GM18861 (cell line): Measurements from ENCODE around the gene TRNT1.

Experiments
- ATAC-seq: cut with Tn5 transposase; IDR thresholded peaks from one replicate; pipeline ENCODE4 v1.9.1; 2021; ENCODE audit not compliant: unreplicated experiment

The TRNT1 gene

DNA sequence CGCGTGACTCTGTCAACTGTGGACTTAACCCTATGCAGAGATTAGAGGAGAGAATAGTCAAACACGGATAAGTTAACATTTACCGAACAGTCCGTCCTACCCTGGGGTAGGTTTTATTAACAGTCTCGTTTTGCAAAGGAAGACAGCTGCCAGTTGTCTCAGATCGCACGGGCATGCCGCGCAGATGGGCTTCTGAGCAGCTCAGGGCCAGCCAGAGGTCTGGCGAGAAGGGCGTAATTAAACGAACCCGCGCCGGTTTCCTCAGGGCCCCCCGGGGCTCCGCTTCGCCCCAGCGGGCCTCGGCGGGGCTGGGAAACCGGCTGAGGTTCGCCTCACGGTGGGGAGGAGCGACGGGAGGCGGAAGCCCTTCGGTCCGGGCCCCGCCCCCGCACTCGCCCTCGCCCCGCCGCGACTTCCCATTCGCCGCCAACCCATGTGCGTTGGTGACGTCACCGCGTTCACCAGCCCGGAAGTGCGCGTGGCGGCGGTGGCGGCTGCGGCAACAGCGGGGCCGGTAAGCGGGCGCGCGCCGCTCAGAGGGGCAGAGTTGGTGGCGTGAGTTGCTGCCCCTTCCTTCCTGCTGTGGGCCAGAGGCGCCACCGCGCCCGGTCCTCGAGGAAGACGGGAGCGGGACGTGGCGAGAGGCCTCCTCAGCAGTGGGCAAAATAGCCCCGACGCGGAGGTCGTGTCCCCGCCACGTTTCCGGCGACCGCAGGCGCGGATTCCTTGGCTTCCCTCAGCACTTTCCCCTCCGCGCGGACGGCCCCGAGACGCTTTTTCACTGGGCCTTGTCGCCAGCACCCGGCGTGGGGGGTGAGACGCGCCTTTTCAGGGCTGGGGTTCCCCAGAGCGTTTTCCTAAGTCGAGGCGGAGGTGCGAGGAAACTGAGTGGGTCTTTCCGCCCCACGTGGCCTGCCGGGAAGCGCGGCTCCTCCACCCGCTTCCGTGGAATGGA, at the start of gene TRNT1:
TSS of gene TRNT1 (plus strand) at position 464 of the 955 bp plus-strand sequence. CDS start 2,101 bp downstream, outside the sequence.
- peak; percentile 89 for ATAC-seq

DNA sequence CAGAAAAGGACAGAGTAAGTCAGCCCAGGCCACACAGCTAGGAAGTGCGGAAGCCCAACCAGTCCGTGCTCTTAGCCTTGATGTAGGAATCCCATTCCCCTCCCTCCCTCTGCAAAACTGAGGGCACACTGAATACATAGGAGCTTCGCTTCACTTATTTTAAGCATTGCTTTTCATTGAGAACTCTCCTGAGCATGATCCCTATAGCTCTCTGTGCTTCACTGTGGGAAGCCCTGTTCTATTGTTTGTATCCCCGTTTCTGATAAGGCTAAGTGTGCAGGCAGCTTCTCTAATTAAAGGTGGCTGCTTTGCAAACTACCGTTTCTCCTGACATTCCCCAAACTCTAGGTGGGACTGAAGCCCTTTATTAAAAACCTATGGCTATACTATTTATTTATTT, 46.4 kb upstream of the TRNT1 start:
- no peak for ATAC-seq

GRCh38 chr3:3081381-3082233, 45.1 kb upstream of the TRNT1 start:
- ATAC-seq: peak; percentile 53

DNA sequence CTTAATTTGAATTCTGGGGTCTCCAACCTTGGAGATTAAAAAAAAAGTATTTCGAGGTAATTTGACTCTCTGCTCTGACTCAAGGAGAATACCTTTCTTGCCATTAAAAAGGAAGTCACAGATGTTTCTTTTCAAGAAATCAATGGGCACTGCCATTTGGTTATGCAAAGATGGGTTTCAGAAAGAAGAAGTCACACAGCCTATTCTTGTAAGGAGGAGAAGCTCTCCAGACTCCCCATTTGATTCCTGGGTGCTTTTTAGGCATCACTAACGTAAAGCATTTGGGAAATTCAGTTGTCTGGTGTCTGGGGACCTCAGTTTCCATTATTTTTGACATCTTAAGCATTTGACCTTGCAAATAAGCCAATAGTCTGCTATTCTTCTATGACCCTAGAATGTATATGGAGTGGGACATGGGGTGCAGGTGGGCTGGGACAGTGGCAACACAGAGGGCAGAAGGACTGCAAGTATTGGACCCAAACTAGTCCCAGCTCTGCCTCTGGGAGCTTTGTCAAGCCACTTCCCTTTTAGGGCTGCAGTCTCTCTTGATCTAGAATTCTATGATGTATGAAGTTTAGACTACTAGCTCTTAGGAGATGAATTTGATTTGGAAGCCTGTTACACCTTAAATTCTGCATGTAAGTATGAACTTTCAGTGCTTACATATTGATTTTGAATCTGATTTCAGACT, 44.4 kb upstream of the TRNT1 start:
- peak; percentile 76 for ATAC-seq

GRCh38 chr3:3084890-3085289, 41.9 kb upstream of the TRNT1 start:
- no peak for ATAC-seq

DNA sequence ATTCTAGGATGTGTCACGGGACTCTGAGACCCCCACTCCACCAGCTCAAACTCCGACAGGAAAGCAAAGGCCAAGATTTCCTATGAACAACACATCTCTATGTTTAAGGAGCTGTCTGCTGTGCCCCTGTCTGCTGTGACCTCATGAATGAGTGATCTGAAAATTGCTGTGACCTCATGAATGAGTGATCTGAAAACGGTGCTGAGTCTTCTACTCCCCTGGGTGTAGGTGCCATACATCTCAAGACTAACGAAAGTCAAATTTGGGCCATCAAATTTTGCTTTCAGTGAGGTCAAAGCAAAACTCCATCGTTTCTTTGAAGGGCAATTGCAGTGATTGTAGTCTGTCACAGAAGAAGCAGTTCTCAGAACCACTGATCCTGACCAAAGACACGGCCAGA, 41.0 kb upstream of the TRNT1 start:
- ATAC-seq: peak; percentile 23

DNA sequence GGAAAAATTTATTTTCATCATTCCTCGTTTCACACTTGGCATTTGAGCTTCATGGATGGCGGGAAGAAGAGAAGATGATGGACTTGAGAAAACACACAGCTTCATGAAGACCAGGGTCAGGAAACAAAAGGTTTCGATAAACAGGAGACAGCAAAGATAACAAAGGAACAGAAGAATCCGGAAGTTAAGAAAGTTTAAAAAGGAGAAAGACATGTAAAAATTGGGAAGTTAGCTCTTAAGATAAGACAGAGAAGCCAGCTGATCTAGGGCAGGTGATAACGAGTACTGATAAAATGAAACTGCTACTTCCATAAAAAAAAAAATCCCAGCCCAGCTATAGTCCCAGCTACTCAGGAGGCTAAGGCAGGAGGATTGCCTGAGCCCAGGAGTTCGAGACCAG, 40.5 kb upstream of the TRNT1 start:
- ATAC-seq: no peak

DNA sequence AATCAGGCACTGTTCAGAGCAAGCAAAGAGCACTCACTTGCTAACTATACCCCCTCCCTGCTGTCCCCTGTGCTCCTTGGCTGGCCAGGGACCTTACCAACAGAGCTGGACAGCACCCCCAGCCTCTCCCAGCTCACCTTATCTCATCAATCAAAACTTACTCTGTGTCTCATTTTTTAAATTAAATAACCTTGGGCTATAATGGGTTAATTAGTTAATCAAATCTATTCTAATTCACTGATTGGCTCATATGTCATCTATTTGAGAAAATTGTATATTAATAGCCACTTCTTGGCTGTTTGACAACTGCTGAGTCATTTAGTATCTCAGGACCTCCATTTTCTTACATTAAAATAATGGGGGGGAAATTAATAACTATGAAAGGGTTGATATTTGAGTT, 39.5 kb upstream of the TRNT1 start:
- no peak for ATAC-seq

DNA sequence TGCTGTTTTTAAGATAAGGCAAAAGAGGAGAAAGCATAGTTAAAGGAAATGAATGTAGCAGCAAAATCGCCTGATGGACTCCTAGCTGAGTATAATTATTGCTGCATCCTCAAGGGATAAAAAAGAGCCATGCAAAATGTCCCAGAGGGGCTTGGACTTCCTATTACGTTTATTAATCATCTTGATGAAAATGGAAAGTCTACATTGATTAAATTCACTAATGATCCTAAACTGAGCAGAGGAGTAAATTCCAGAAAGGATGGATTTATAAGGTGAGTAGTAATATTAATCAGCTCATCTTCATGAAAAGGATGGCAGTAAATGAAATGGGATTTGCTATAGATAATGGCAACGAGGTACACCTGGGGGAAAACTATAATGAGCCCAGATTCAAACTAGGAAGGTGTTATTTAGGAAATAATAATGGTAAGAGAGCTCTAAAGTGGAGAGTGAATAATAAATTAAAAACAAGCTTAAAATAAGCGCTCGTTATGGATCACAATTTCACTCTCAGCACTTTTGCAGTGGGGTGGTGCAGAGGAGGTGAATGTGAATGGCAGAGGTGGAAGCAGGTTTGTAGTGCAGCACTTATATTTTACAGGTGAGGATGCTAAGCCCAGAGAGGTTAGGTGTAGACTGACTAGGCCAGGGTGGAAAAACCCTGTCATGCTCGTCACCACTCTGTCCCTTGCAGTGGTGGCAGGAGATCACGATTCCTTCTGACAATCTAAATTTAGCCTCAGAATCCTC, 38.8 kb upstream of the TRNT1 start:
- no peak for ATAC-seq

- peak; percentile 95 for ATAC-seq
Measured at GRCh38 chr3:3089017-3089416, 37.7 kb upstream of the TRNT1 start.

GRCh38 chr3:3097958-3098357, 28.8 kb upstream of the TRNT1 start:
- ATAC-seq: no peak

DNA sequence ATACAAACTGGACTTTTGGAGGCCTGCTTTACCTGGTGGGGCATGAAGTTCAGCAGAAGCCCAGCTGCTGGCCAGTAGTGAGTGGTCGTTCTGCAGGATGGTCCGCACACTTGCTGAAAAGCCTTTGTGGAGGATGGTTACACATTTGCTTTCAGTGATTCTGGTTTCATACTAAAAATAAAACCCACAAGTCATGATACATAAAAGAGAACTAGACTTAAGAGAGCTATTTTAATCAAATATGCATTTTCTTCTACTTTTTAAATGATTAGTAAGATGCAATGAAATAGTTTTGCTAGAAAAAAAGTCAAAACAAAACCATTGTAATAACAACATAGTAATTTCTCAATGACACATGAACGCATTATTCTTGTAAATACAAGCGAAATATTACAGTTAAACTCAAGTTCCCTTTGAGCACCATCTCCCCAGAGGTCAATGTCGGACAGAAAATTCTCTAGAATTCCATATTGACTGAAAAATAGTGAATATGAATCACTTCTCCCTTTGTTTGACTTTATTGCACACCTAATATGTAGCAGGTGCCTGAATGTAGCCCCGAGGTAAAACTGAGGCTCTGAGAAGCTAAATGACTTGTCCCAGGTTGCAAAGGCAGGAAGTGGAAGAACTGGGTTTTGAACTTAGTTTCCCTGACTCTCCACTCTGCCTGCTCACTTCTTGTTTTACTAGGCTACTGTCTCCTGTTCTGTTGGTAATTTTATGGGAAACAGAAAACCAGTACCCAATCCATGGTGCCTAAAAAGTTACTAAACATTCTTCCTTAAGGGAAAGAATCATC, 24.9 kb upstream of the TRNT1 start:
- ATAC-seq: peak; percentile 52

DNA sequence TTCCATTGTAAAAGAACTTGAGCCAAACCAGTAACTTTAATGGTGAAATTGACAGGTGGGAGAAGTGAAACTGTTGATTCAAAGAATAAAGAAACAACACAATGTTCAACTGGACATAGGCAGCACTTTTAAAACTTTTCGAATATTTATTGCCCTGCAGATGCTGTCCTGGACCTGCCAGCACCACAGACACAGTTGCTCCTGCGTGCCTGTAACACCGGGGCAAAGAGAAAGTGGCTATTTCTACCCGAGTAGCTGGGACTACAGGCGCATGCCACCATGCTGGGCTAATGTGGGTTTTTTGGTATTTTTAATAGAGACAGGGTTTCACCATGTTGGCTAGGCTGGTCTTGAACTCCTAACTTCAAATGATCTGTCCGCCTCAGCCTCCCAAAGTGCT, 24.0 kb upstream of the TRNT1 start:
- no peak for ATAC-seq

GRCh38 chr3:3105246-3105645, 21.5 kb upstream of the TRNT1 start:
- ATAC-seq: no peak

GRCh38 chr3:3105815-3106214, 20.9 kb upstream of the TRNT1 start:
- no peak for ATAC-seq

- no peak for ATAC-seq
Measured at GRCh38 chr3:3107181-3107580, 19.6 kb upstream of the TRNT1 start.

GRCh38 chr3:3107858-3108257, 18.9 kb upstream of the TRNT1 start:
- ATAC-seq: peak; percentile 43

GRCh38 chr3:3109407-3110298, 17.1 kb upstream of the TRNT1 start:
- ATAC-seq: no peak

- peak; percentile 40 for ATAC-seq
Measured at GRCh38 chr3:3110299-3110630, 16.5 kb upstream of the TRNT1 start, which contains the start of gene IL5RA. Gene IL5RA, minus strand, starts transcription at chr3:3110374. Its CDS starts 5,390 bp downstream, at chr3:3104984.
